Activated naive CD8-positive, alpha-beta T cell treated with anti-CD3 and anti-CD28 coated beads, Interleukin-2, amount 50 U/mL, for 24 hours (primary cell): ENCODE results near the gene PIGO.

Experiments used
- ATAC-seq: fragments of 150-1000 bp; cut with Tn5 transposase; one replicate; pipeline ENCODE4 v1.10.0; 2021
- DNase-seq: peaks from one replicate; pipeline ENCODE4 v3.0.0; 2021
- H3K27ac Mint-ChIP-seq: one replicate; pipeline ENCODE4 v1.8.0; 2021; ENCODE audit warnings: mild to moderate bottlenecking, mixed read lengths
- H3K27me3 Mint-ChIP-seq: one replicate; pipeline ENCODE4 v1.8.0; 2021; ENCODE audit warnings: mixed read lengths
- H3K36me3 Mint-ChIP-seq: one replicate; pipeline ENCODE4 v1.8.0; 2021; ENCODE audit warnings: low read depth, mixed read lengths
- H3K4me1 Mint-ChIP-seq: one replicate; pipeline ENCODE4 v1.8.0; 2021; ENCODE audit warnings: mixed read lengths
- H3K4me3 Mint-ChIP-seq: one replicate; pipeline ENCODE4 v1.8.0; 2021; ENCODE audit warnings: mild to moderate bottlenecking, moderate library complexity, mixed read lengths
- H3K9me3 Mint-ChIP-seq: one replicate; pipeline ENCODE4 v1.8.0; 2021; ENCODE audit warnings: mixed read lengths

PIGO gene

DNA sequence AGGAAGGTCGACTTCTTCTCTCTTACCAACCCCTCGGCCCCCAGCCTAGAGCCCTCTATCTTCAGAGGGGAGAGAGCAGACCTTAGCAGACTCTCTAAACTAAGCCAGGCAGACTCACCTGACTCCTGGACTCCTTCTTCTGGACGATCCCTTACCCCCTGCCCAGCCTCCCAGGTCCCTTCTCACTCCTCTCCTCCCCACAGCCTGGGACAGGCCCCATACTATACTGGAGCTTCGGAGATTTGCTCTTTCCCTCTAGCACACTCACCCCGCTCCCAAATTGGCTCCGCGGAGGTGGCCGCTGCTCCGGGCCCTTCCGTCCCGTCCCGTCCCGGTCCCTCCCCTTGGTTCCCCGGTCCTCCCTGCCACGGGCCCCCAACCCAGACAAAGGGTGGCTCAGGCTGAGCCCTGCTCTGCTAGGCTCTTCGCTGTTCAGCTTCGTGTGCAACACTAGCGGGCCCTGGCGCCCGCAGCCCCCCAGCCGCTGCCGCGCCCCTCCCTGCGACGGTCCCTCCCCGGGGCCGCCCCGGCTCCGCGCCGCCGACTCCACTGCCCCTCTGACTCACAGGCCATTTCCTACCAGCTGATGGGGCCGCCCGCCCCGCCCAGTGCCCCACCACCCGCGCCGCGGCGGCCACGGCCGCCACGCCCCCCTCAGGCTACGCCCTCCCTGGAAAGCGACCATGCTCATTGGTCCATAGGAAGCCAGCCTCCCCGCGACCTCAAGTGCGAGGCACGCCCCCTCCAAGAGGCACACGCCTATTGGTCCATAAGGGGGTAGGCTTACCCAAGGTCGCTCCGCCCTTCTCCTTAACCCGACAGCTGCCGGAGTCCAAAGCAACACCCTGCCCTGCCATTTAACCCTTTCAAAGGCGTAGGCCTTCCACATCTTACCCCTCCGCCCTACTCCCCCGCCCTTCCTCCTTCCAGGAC lies 14.9 kb upstream of the PIGO start:
- Mint-ChIP-seq H3K36me3 (no peaks in the 10 kb centered on the region), H3K4me1 (peaks cover 59% of the 10 kb centered on the region)
- ATAC-seq = peak; percentile 81

GRCh38 chr9:35110327-35110761 lies 14.0 kb upstream of the PIGO start:
- H3K36me3 Mint-ChIP-seq = no peaks in the 10 kb centered on the region
- H3K27me3 Mint-ChIP-seq = no peaks in the 10 kb centered on the region
- DNase-seq (no peak), ATAC-seq (no peak)
- H3K9me3 Mint-ChIP-seq = no peaks in the 10 kb centered on the region
- H3K4me3 Mint-ChIP-seq = peak overlapping the region; percentile 72
- peaks cover 50% of the 10 kb centered on the region for H3K4me1 Mint-ChIP-seq
- H3K27ac Mint-ChIP-seq = no peak overlapping the region

More for the DNA sequence above, 14.9 kb upstream of the PIGO start:
- peak; percentile 95 for DNase-seq
- Mint-ChIP-seq H3K9me3 (no peaks in the 10 kb centered on the region), H3K4me3 (peak overlapping the region; percentile 72), H3K27me3 (no peaks in the 10 kb centered on the region), H3K27ac (peak overlapping the region; percentile 73)

- Mint-ChIP-seq H3K4me3 (no peak overlapping the region), H3K36me3 (no peaks in the 10 kb centered on the region), H3K27me3 (no peaks in the 10 kb centered on the region), H3K9me3 (no peaks in the 10 kb centered on the region), H3K4me1 (peaks cover 38% of the 10 kb centered on the region), H3K27ac (no peak overlapping the region)
- ATAC-seq (no peak), DNase-seq (no peak)
These were observed 12.7 kb upstream of the PIGO start for GRCh38 chr9:35108946-35109575.

DNA sequence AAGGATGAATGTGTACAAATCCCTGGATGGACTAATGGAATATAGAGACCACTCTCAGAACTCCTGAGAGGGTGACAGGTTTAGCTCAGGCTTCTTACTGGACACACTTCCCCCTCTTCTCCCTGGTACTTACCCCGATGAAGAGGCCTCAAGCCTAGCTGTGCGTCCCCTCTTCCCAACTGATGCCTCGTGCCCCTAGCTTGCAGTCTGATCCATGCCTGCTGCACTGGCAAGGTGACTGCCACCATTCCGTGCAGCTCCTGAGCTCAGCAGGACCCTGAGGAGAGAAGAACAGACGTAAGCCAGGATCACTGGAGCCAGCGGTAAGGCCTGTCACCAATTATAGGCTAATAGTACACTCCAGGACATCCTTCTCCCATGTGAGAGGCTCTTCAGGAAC lies 12.1 kb upstream of the PIGO start:
- Mint-ChIP-seq H3K4me1 (peaks cover 36% of the 10 kb centered on the region), H3K9me3 (no peaks in the 10 kb centered on the region), H3K27me3 (no peaks in the 10 kb centered on the region), H3K27ac (no peak overlapping the region), H3K36me3 (no peaks in the 10 kb centered on the region), H3K4me3 (no peak overlapping the region)
- DNase-seq (no peak), ATAC-seq (no peak)

DNA sequence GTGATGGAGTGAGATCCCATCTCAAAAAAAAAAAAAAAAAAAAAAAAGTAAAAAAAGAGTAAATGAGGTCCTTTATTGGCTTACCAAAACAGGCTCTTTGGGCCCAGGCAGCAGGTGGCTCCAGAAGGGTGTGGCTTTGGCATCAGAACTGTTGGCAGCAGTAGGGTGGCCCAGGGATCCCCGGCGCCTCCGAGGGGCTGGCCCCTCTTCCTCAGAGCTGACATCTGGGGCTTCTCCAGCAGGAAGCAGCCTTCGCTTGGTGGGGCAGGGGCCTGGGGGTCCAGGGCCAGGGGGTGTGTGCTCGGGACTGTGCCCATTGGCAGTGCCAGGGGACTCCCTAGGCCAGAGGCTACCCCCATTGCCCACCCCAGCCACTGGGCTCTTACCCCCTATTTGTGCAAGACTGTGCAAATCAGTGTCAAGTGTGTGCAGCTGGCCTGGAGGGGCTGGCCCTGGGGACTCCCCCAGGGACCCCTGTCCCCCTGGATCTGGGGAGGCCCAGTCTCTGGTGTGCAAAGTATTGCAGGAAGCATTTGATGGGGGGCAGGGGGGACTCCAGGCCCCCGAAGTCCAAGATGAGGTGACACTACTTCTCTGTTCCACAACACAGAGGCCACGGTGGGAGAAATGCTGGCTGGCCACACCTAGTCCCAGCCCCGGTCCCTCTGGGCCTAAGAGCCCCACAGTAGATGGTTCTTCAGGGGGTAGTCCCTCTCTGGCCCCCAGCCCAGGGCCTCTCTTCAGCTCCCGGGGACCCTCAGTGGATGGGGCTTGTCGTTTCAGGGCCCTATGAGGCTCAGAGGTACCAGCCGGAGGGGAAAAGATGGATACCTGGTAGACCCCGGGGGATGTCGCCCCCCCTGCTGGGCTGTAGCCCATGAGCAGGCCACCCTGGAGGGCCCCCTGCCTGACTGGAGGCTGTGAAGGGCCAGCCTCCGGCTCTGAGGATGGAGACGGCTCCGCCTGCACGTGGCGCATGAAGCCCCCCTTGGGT lies 11.2 kb upstream of the PIGO start:
- Mint-ChIP-seq H3K4me1 (peaks cover 37% of the 10 kb centered on the region), H3K27me3 (no peaks in the 10 kb centered on the region), H3K4me3 (no peak overlapping the region)

DNA sequence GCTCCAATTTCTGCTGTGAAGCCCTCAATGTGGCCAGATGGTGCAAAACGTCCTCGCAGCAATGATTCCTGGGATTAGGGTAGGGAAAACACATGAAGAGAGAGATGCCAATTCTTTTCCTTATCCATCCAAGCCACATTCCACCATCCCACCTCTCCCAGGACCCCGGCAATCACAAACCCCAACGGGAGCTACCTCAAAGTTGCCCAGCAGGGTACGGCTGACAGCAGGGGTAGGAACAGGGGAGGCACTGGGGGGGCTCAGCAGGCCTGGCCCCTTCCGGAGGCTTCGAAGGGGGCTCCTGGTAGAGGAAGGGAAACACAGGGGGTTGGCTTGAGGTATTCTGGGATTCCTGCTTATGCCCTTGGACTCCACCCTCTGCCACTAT lies 9.9 kb upstream of the PIGO start:
- H3K4me1 Mint-ChIP-seq = peaks cover 36% of the 10 kb centered on the region
- H3K36me3 Mint-ChIP-seq = peaks cover 10% of the 10 kb centered on the region
- H3K9me3 Mint-ChIP-seq = no peaks in the 10 kb centered on the region
- no peak overlapping the region for H3K27ac Mint-ChIP-seq
- H3K27me3 Mint-ChIP-seq = no peaks in the 10 kb centered on the region
- DNase-seq (no peak), ATAC-seq (no peak)
- no peak overlapping the region for H3K4me3 Mint-ChIP-seq

More for the DNA sequence above, 11.2 kb upstream of the PIGO start:
- no peak for DNase-seq
- H3K27ac Mint-ChIP-seq = no peak overlapping the region
- ATAC-seq = no peak
- peaks cover 3% of the 10 kb centered on the region for H3K36me3 Mint-ChIP-seq
- no peaks in the 10 kb centered on the region for H3K9me3 Mint-ChIP-seq

DNA sequence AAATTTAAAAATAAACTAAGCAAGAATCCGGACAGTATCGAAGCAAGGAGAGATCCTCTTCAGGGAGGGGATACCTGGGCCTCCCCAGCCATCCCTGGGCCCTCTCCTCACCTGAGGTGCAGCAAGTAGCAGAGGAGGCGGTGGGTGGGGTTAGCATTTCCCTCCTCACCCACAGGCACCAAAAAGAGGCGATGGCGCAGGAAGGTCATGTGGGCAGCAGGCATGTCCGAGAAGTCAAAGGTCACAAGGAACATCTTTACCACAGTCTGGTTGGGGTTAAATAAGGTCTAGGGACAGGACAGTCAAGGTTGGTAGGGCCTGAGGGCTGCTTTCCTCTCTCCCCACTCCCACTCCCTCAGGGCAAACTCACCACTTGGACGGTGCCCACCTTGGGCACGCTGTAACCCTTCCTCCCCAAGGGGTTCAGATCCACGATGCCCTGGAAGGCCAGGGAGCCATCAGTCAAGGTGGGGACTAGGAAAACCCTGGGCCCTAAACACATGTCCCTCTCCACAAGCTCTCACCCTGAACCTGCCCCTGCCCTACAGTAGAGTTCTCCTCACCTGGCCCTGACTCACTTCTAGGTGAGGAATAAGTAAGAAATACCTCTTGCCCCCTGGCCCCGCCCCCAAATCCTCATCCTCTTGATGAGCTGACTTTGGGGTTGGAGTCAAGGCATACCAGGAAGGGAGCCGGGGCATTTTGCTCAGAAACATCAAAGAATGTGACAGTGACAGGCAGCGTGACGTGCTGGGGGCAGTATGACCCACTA lies 9.4 kb upstream of the PIGO start:
- H3K4me3 Mint-ChIP-seq = no peak overlapping the region
- DNase-seq (no peak), ATAC-seq (no peak)
- H3K4me1 Mint-ChIP-seq = peaks cover 36% of the 10 kb centered on the region
- peaks cover 15% of the 10 kb centered on the region for H3K36me3 Mint-ChIP-seq
- H3K27me3 Mint-ChIP-seq = no peaks in the 10 kb centered on the region
- H3K9me3 Mint-ChIP-seq = no peaks in the 10 kb centered on the region
- no peak overlapping the region for H3K27ac Mint-ChIP-seq

GRCh38 chr9:35105126-35105525 lies 8.7 kb upstream of the PIGO start:
- DNase-seq (no peak), ATAC-seq (no peak)
- no peak overlapping the region for H3K27ac Mint-ChIP-seq
- H3K36me3 Mint-ChIP-seq = peaks cover 21% of the 10 kb centered on the region
- H3K9me3 Mint-ChIP-seq = no peaks in the 10 kb centered on the region
- H3K27me3 Mint-ChIP-seq = no peaks in the 10 kb centered on the region
- no peak overlapping the region for H3K4me3 Mint-ChIP-seq
- peaks cover 35% of the 10 kb centered on the region for H3K4me1 Mint-ChIP-seq

- Mint-ChIP-seq H3K4me3 (no peak overlapping the region), H3K27ac (peak overlapping the region; percentile 61), H3K36me3 (peaks cover 27% of the 10 kb centered on the region), H3K4me1 (peaks cover 32% of the 10 kb centered on the region), H3K9me3 (no peaks in the 10 kb centered on the region), H3K27me3 (no peaks in the 10 kb centered on the region)
- ATAC-seq (no peak), DNase-seq (no peak)
These were observed 8.2 kb upstream of the PIGO start for GRCh38 chr9:35104586-35104985.

DNA sequence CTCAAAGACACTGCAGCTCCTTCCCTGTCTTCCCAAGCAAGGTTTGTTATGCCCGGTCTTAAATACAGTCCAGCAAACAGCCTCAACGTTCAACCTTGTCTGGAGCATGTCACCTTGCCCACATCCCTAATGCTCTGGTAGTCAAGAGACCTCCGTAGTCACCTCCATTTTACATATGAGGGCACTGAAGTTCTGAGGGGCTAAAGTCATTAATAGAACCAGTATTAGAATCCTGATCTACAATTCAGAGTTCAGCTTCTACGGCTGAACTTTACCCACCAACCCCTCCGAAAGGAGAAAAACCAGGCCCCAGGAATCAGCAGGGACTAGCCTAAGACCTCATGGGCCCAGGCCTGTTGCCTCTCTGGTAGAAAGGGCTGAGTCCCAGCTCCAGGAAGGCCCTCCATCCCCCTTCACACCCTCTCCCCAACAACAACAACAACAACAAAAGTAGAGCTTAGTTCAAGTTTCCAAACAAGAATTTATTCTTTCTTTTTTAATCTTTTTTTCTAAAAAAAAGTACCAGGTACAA lies 7.3 kb upstream of the PIGO start:
- peaks cover 31% of the 10 kb centered on the region for H3K4me1 Mint-ChIP-seq
- DNase-seq = no peak
- H3K4me3 Mint-ChIP-seq = peak overlapping the region; percentile 98
- H3K27me3 Mint-ChIP-seq = no peaks in the 10 kb centered on the region
- peak overlapping the region; percentile 92 for H3K27ac Mint-ChIP-seq
- no peaks in the 10 kb centered on the region for H3K9me3 Mint-ChIP-seq
- no peak for ATAC-seq
- peaks cover 31% of the 10 kb centered on the region for H3K36me3 Mint-ChIP-seq

GRCh38 chr9:35102769-35103659 lies 6.6 kb upstream of the PIGO start, which contains the start of gene STOML2:
Gene STOML2 (minus strand): TSS chr9:35103131. CDS start chr9:35103094, 37 bp downstream.
- Mint-ChIP-seq H3K27ac (peak within 1 kb of the TSS; percentile 92), H3K4me1 (peaks cover 31% of the 10 kb centered on the region), H3K4me3 (peak within 1 kb of the TSS; percentile 98), H3K36me3 (peaks cover 32% of the 10 kb centered on the region), H3K27me3 (no peaks in the 10 kb centered on the region), H3K9me3 (no peaks in the 10 kb centered on the region)
- DNase-seq (peak; percentile 89), ATAC-seq (peak; percentile 98)

GRCh38 chr9:35102465-35102768 lies 6.0 kb upstream of the PIGO start:
- Mint-ChIP-seq H3K4me3 (peak overlapping the region; percentile 98), H3K27ac (peak overlapping the region; percentile 92)
- peak; percentile 13 for ATAC-seq

GRCh38 chr9:35097573-35097972 lies 1.2 kb upstream of the PIGO start:
- Mint-ChIP-seq H3K27ac (no peak overlapping the region), H3K9me3 (no peaks in the 10 kb centered on the region), H3K4me3 (peak overlapping the region; percentile 52), H3K27me3 (no peaks in the 10 kb centered on the region), H3K36me3 (peaks cover 32% of the 10 kb centered on the region), H3K4me1 (peaks cover 52% of the 10 kb centered on the region)
- ATAC-seq (no peak), DNase-seq (no peak)

More at GRCh38 chr9:35102465-35102768, 6.0 kb upstream of the PIGO start:
- peak; percentile 19 for DNase-seq
- Mint-ChIP-seq H3K27me3 (no peaks in the 10 kb centered on the region), H3K4me1 (peaks cover 37% of the 10 kb centered on the region), H3K9me3 (no peaks in the 10 kb centered on the region), H3K36me3 (peaks cover 34% of the 10 kb centered on the region)
